Panc1 (cell line): ENCODE results near the gene KDM4B. TPM values are rescaled to one million over a fixed set of nuclear protein-coding genes. Genes with fewer than 3 reads are reported as not detected.

Experiments
- ATAC-seq: fragments of 200-7000 bp; cut with Tn5 transposase; 2 replicates; pipeline ENCODE4 v1.9.1; 2020; ENCODE audit warnings: mild to moderate bottlenecking, moderate library complexity
- BruUV-seq: library from RNA; stranded (reverse); fragments of 400-500 nt; replicated peaks from 2 replicates; lab custom pipeline; 2021; lab: Mats Ljungman, UMichigan
- CTCF ChIA-PET: fragments of 300-600 bp; sonication (Branson Sonifier 250); formaldehyde crosslinking; loops from one replicate; lab custom pipeline; 2022; ENCODE audit warnings: antibody characterized with exemption; lab: Charles Lee
- POLR2A ChIA-PET: fragments of 300-600 bp; sonication (Branson Sonifier 250); formaldehyde crosslinking; loops from one replicate; lab custom pipeline; 2022; ENCODE audit warnings: antibody characterized with exemption; lab: Charles Lee
- DNase-seq: peaks from one replicate; pipeline ENCODE4 v3.0.0-alpha.2; 2010; ENCODE audit warnings: low read depth, low spot score
- H3K27ac ChIP-seq: 2 replicates; pipeline ENCODE4 v1.5.1; 2011; ENCODE audit warnings: mild to moderate bottlenecking, low read length, inconsistent platforms
- H3K27me3 ChIP-seq: fragments of 200-500 bp; sonication (Bioruptor generic); 2 replicates; pipeline ENCODE4 v1.6.0; 2014; ENCODE audit warnings: low read length, inconsistent platforms; ENCODE audit not compliant: control insufficient read depth, insufficient read depth
- H3K36me3 ChIP-seq: fragments of 200-500 bp; sonication (Bioruptor generic); 2 replicates; pipeline ENCODE4 v1.5.1; 2014; ENCODE audit warnings: inconsistent platforms, mild to moderate bottlenecking, low read length, moderate library complexity; ENCODE audit not compliant: control insufficient read depth, insufficient read depth
- H3K4me1 ChIP-seq: 2 replicates; pipeline ENCODE4 v1.5.1; 2011; ENCODE audit warnings: inconsistent platforms, mild to moderate bottlenecking, low read length, moderate library complexity; ENCODE audit not compliant: control insufficient read depth, insufficient read depth
- H3K4me3 ChIP-seq, 2 experiments: 2 replicates each; pipeline ENCODE4 v1.5.1; 2011 to 2012; ENCODE audit warnings: low read depth in 2 of 2, low read length in 2 of 2, mild to moderate bottlenecking in 2 of 2, inconsistent platforms in 1 of 2, moderate library complexity in 1 of 2
- H3K9me3 ChIP-seq: fragments of 200-500 bp; sonication (Bioruptor generic); 2 replicates; pipeline ENCODE4 v1.5.1; 2014; ENCODE audit warnings: low read depth, mild to moderate bottlenecking, inconsistent platforms, low read length, moderate library complexity; ENCODE audit not compliant: control insufficient read depth, insufficient read depth
- CTCF ChIP-seq: fragments of 450-650 bp; IDR thresholded peaks from 2 replicates; pipeline ENCODE4 v1.5.1; 2017; ENCODE audit warnings: mild to moderate bottlenecking
- POLR2AphosphoS5 ChIP-seq: IDR thresholded peaks from 2 replicates; pipeline ENCODE4 v1.6.1; 2012; ENCODE audit warnings: mild to moderate bottlenecking, low read depth, low read length, moderate library complexity
- SIN3A ChIP-seq: IDR thresholded peaks from 2 replicates; pipeline ENCODE4 v1.6.1; 2012; ENCODE audit warnings: low read depth, mild to moderate bottlenecking, low read length, moderate library complexity, borderline replicate concordance; ENCODE audit not compliant: insufficient read depth
- TCF7L2 ChIP-seq: IDR thresholded peaks from 2 replicates; pipeline ENCODE4 v1.6.1; 2011; ENCODE audit warnings: mild to moderate bottlenecking, low read depth, low read length, inconsistent platforms
- in situ Hi-C: cut with HindIII; loops from 2 replicates; pipeline ENCODE4 v1.10.0; 2016; ENCODE audit warnings: low sequenced_read_pairs, low pct_unique_long_range_greater_than_20kb
- intact Hi-C: fragments of 100-400 bp; cut with micrococcal nuclease; formaldehyde crosslinking; loops from one replicate; pipeline ENCODE4 v1.10.0; 2022; ENCODE audit not compliant: unreplicated experiment
- total RNA-seq: library from RNA; stranded (reverse); gene quantifications from one replicate; pipeline ENCODE4 v1.2.1, GENCODE V29; 2021; ENCODE audit not compliant: unreplicated experiment
- TF ChIP-seq, protein P1 (sequence below), 2 experiments: IDR thresholded peaks; 2 replicates each; pipeline ENCODE4 v1.6.1; 2011 to 2012; ENCODE audit warnings: low read depth in 2 of 2, control low read depth in 1 of 2, low read length in 1 of 2, mild to moderate bottlenecking in 1 of 2, moderate library complexity in 1 of 2; ENCODE audit not compliant: insufficient read depth in 1 of 2

KDM4B gene
- total RNA-seq, 1 experiment from 2014 or later: 18.4 TPM

GRCh38 chr19:5152013-5152763 lies 183.3 kb downstream of the KDM4B start:
- intact Hi-C loops: no loop called here
- POLR2A ChIA-PET: no interaction called here
- DNase-seq (no peak), ATAC-seq (no peak)
- CTCF ChIA-PET: no interaction called here
- Histone ChIP-seq H3K27me3 (no peaks in the 10 kb centered on the region), H3K27ac (no peak overlapping the region), H3K4me3 (no peak overlapping the region), H3K9me3 (no peaks in the 10 kb centered on the region), H3K4me1 (no peaks in the 10 kb centered on the region), H3K36me3 (no peaks in the 10 kb centered on the region)
- in situ Hi-C loops: no loop called here
- BruUV-seq: TSS peak; percentile 87
- TF ChIP-seq SIN3A (no peak), CTCF (no peak), POLR2AphosphoS5 (no peak), TCF7L2 (no peak)
- TF ChIP-seq, protein P1, sequence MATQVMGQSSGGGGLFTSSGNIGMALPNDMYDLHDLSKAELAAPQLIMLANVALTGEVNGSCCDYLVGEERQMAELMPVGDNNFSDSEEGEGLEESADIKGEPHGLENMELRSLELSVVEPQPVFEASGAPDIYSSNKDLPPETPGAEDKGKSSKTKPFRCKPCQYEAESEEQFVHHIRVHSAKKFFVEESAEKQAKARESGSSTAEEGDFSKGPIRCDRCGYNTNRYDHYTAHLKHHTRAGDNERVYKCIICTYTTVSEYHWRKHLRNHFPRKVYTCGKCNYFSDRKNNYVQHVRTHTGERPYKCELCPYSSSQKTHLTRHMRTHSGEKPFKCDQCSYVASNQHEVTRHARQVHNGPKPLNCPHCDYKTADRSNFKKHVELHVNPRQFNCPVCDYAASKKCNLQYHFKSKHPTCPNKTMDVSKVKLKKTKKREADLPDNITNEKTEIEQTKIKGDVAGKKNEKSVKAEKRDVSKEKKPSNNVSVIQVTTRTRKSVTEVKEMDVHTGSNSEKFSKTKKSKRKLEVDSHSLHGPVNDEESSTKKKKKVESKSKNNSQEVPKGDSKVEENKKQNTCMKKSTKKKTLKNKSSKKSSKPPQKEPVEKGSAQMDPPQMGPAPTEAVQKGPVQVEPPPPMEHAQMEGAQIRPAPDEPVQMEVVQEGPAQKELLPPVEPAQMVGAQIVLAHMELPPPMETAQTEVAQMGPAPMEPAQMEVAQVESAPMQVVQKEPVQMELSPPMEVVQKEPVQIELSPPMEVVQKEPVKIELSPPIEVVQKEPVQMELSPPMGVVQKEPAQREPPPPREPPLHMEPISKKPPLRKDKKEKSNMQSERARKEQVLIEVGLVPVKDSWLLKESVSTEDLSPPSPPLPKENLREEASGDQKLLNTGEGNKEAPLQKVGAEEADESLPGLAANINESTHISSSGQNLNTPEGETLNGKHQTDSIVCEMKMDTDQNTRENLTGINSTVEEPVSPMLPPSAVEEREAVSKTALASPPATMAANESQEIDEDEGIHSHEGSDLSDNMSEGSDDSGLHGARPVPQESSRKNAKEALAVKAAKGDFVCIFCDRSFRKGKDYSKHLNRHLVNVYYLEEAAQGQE (IDR thresholded peaks at IDR 0.05; ENCODE audit: insufficient read depth in 1 of 2, low read depth in 2 of 2, low read length in 1 of 2): no peak

DNA sequence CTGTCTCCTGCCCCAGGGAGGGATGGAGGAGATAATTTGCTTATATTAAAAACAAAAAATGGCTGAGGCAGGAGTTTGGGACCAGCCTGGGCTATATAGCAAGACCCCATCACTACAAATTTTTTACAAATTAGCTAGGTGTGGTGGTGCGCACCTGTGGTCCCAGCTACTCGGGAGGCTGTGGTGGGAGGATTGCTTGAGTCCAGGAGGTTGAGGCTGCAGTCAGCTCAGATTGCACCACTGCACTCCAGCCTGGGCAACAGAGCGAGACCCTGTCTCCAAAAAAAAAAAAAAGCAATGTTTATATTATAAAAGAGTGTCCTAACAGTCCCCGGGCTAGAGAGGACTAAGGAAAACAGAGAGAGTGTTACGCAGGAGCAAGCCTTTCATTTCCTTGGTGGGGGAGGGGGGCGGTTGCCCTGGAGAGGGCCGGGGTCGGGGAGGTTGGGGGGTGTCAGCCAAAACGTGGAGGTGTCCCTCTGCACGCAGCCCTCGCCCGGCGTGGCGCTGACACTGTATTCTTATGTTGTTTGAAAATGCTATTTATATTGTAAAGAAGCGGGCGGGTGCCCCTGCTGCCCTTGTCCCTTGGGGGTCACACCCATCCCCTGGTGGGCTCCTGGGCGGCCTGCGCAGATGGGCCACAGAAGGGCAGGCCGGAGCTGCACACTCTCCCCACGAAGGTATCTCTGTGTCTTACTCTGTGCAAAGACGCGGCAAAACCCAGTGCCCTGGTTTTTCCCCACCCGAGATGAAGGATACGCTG lies 184.0 kb downstream of the KDM4B start:
- no peak for DNase-seq
- Histone ChIP-seq H3K36me3 (no peaks in the 10 kb centered on the region), H3K27me3 (no peaks in the 10 kb centered on the region), H3K4me3 (no peak overlapping the region), H3K4me1 (no peaks in the 10 kb centered on the region), H3K27ac (no peak overlapping the region), H3K9me3 (no peaks in the 10 kb centered on the region)
- no TSS peak for BruUV-seq
- no peak for ATAC-seq
- intact Hi-C loops: no loop called here
- ChIA-PET POLR2A (no interaction called here), CTCF (no interaction called here)
- TF ChIP-seq TCF7L2: no peak
- no peak for TF ChIP-seq CTCF
- TF ChIP-seq, protein P1 (IDR thresholded peaks at IDR 0.05; ENCODE audit: insufficient read depth in 1 of 2, low read depth in 2 of 2, low read length in 1 of 2): no peak
- no peak for TF ChIP-seq SIN3A
- TF ChIP-seq POLR2AphosphoS5: no peak
- in situ Hi-C loops: no loop called here
